H9 (cell line): ENCODE data around the gene MYF6. TPM values are rescaled to one million over a fixed set of nuclear protein-coding genes. Genes with fewer than 3 reads are reported as not detected.

ENCODE experiments used
- DNase-seq: peaks from one replicate; pipeline ENCODE4 v3.0.0-alpha.2; 2017
- H2AFZ ChIP-seq: one replicate; pipeline ENCODE4 v1.6.1; 2013; ENCODE audit warnings: mild to moderate bottlenecking, low read length, control low read depth, moderate library complexity
- H2AK5ac ChIP-seq: 2 replicates; pipeline ENCODE4 v1.6.1; 2013; ENCODE audit warnings: low read length, control low read depth, mixed read lengths; ENCODE audit not compliant: insufficient read length
- H2BK120ac ChIP-seq: one replicate; pipeline ENCODE4 v1.6.1; 2013; ENCODE audit warnings: low read depth, mild to moderate bottlenecking, low read length, control low read depth, inconsistent platforms; ENCODE audit not compliant: poor library complexity, severe bottlenecking
- H2BK12ac ChIP-seq: 2 replicates; pipeline ENCODE4 v1.6.1; 2013; ENCODE audit warnings: low read length, control low read depth, mixed read lengths, low read depth; ENCODE audit not compliant: insufficient read length
- H2BK15ac ChIP-seq: 2 replicates; pipeline ENCODE4 v1.6.1; 2013; ENCODE audit warnings: low read depth, low read length, control low read depth
- H2BK20ac ChIP-seq: one replicate; pipeline ENCODE4 v1.6.1; 2013; ENCODE audit warnings: low read depth, mild to moderate bottlenecking, low read length, control low read depth, inconsistent platforms; ENCODE audit not compliant: poor library complexity, severe bottlenecking
- H2BK5ac ChIP-seq: 2 replicates; pipeline ENCODE4 v1.6.1; 2013; ENCODE audit warnings: low read length, control low read depth, mixed read lengths; ENCODE audit not compliant: insufficient read length
- H3K14ac ChIP-seq: 2 replicates; pipeline ENCODE4 v1.6.1; 2013; ENCODE audit warnings: low read length, control low read depth; ENCODE audit not compliant: insufficient read depth
- H3K18ac ChIP-seq: 2 replicates; pipeline ENCODE4 v1.6.1; 2013; ENCODE audit warnings: low read depth, mild to moderate bottlenecking, mixed read lengths, low read length, control low read depth; ENCODE audit not compliant: insufficient read length
- H3K23ac ChIP-seq: 2 replicates; pipeline ENCODE4 v1.6.1; 2013; ENCODE audit warnings: low read length, control low read depth, mixed read lengths, low read depth; ENCODE audit not compliant: insufficient read length
- H3K23me2 ChIP-seq: 2 replicates; pipeline ENCODE4 v1.6.1; 2013; ENCODE audit warnings: low read depth, mild to moderate bottlenecking, mixed read lengths, low read length, control low read depth; ENCODE audit not compliant: insufficient read length, poor library complexity, severe bottlenecking
- H3K27ac ChIP-seq: 2 replicates; pipeline ENCODE4 v1.5.1; 2013; ENCODE audit warnings: low read length, control low read depth, mixed read lengths, low read depth; ENCODE audit not compliant: insufficient read length
- H3K27me3 ChIP-seq: 2 replicates; pipeline ENCODE4 v1.6.1; 2013; ENCODE audit warnings: low read length, control low read depth, inconsistent platforms; ENCODE audit not compliant: insufficient read depth
- H3K4ac ChIP-seq: 2 replicates; pipeline ENCODE4 v1.6.1; 2013; ENCODE audit warnings: low read depth, mild to moderate bottlenecking, control low read depth, inconsistent platforms, low read length, moderate library complexity
- H3K4me1 ChIP-seq: 2 replicates; pipeline ENCODE4 v1.6.1; 2013; ENCODE audit warnings: low read length, control low read depth, inconsistent platforms; ENCODE audit not compliant: insufficient read depth
- H3K4me2 ChIP-seq: 2 replicates; pipeline ENCODE4 v1.6.1; 2013; ENCODE audit warnings: low read length, control low read depth, mixed read lengths; ENCODE audit not compliant: insufficient read length, insufficient read depth
- H3K56ac ChIP-seq: 2 replicates; pipeline ENCODE4 v1.6.1; 2013; ENCODE audit warnings: low read depth, mild to moderate bottlenecking, mixed read lengths, low read length, control low read depth; ENCODE audit not compliant: insufficient read length
- H3K79me1 ChIP-seq: 2 replicates; pipeline ENCODE4 v1.6.1; 2013; ENCODE audit warnings: low read depth, mild to moderate bottlenecking, moderate library complexity, low read length, control low read depth, inconsistent platforms; ENCODE audit not compliant: insufficient read depth, poor library complexity, severe bottlenecking
- H3K79me2 ChIP-seq: 2 replicates; pipeline ENCODE4 v1.6.1; 2013; ENCODE audit warnings: low read length, control low read depth, inconsistent platforms; ENCODE audit not compliant: insufficient read depth
- H3K9ac ChIP-seq: 2 replicates; pipeline ENCODE4 v1.6.1; 2013; ENCODE audit warnings: low read length, control low read depth, mixed read lengths; ENCODE audit not compliant: insufficient read length; ENCODE audit errors: extremely low read depth
- H3K9me3 ChIP-seq: one replicate; pipeline ENCODE4 v1.6.1; 2013; ENCODE audit warnings: low read depth, low read length, inconsistent platforms; ENCODE audit not compliant: control insufficient read depth
- H3T11ph ChIP-seq: one replicate; pipeline ENCODE4 v1.6.1; 2013; ENCODE audit warnings: mild to moderate bottlenecking, low read length, control low read depth, inconsistent platforms
- H4K20me1 ChIP-seq: one replicate; pipeline ENCODE4 v1.6.1; 2013; ENCODE audit not compliant: control insufficient read depth, insufficient read length, insufficient read depth
- H4K5ac ChIP-seq: 2 replicates; pipeline ENCODE4 v1.6.1; 2013; ENCODE audit warnings: low read depth, mild to moderate bottlenecking, mixed read lengths, low read length, control low read depth; ENCODE audit not compliant: insufficient read length
- H4K8ac ChIP-seq: replicated peaks from 2 replicates; pipeline ENCODE4 v1.6.1; 2013; ENCODE audit warnings: low read length, control low read depth, mixed read lengths, low read depth; ENCODE audit not compliant: insufficient read length
- H4K91ac ChIP-seq: 2 replicates; pipeline ENCODE4 v1.6.1; 2013; ENCODE audit warnings: low read depth, mild to moderate bottlenecking, moderate library complexity, mixed read lengths, low read length, control low read depth; ENCODE audit not compliant: insufficient read length
- H3K27ac Mint-ChIP-seq, 3 experiments: 2 replicates in 2 of 3; 3 replicates in 1 of 3; pipeline ENCODE4 v1.8.0; 2020 to 2021; ENCODE audit warnings: mixed read lengths in 3 of 3, mild to moderate bottlenecking in 1 of 3, moderate library complexity in 1 of 3
- H3K27me3 Mint-ChIP-seq: 2 replicates; pipeline ENCODE4 v1.8.0; 2021; ENCODE audit warnings: low read depth, mild to moderate bottlenecking, moderate library complexity, mixed read lengths
- H3K36me3 Mint-ChIP-seq, 3 experiments: 2 replicates in 2 of 3; 3 replicates in 1 of 3; pipeline ENCODE4 v1.8.0; 2020 to 2021; ENCODE audit warnings: low read depth in 3 of 3, mixed read lengths in 3 of 3; ENCODE audit not compliant: insufficient read depth in 1 of 3
- H3K4me1 Mint-ChIP-seq, 2 experiments: 2 replicates each; pipeline ENCODE4 v1.8.0; 2020; ENCODE audit warnings: mixed read lengths in 2 of 2
- H3K4me3 Mint-ChIP-seq, 2 experiments: 2 replicates in 1 of 2; 3 replicates in 1 of 2; pipeline ENCODE4 v1.8.0; 2020 to 2021; ENCODE audit warnings: mild to moderate bottlenecking in 2 of 2, mixed read lengths in 2 of 2, moderate library complexity in 1 of 2
- H3K9me3 Mint-ChIP-seq, 2 experiments: 2 replicates in 1 of 2; 3 replicates in 1 of 2; pipeline ENCODE4 v1.8.0; 2020; ENCODE audit warnings: mild to moderate bottlenecking in 2 of 2, mixed read lengths in 2 of 2, moderate library complexity in 1 of 2
- CTCF ChIP-seq: fragments of 200-600 bp; sonication (generic); conservative IDR thresholded peaks from 3 replicates; pipeline ENCODE4 v1.8.0; 2021; ENCODE audit warnings: antibody characterized with exemption, mild to moderate bottlenecking
- total RNA-seq: library from RNA; stranded (reverse); gene quantifications from 2 replicates; pipeline ENCODE4 v1.2.1, GENCODE V29; 2021

MYF6 gene
- total RNA-seq, 1 experiment from 2014 or later, result not detected

DNA sequence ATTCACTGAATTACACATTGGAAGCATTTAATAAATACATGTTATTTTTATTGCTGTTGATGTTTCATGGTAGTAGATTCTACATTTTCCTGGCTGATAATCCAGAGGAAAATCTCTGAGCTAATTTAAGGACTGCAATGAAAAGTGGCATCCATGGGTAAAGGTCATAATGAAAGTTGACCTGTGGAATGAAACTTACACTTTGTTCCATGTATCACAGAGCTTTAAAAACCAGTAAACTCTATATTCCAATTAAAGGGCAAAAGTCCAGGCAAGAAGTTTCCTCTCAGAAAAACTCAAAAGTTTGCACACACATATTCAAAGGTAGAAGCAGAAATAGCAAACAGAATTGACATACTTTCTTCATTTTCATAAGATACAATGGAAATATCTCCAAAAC is 44.8 kb upstream of the MYF6 start:
- no peak overlapping the region for H2AFZ ChIP-seq
- H2BK120ac ChIP-seq, result no peak overlapping the region
- Mint-ChIP-seq H3K4me3 (no peak overlapping the region), H3K9me3 (no peaks in the 10 kb centered on the region), H3K4me1 (no peaks in the 10 kb centered on the region), H3K27ac (no peak overlapping the region), H3K36me3 (no peaks in the 10 kb centered on the region), H3K27me3 (peaks cover 1% of the 10 kb centered on the region; the same call in 1 of the 2 replicates)
- H3K23me2 ChIP-seq, result no peaks in the 10 kb centered on the region
- no peak overlapping the region for H2BK15ac ChIP-seq
- H2BK20ac ChIP-seq, result no peak overlapping the region
- H3K4me2 ChIP-seq, result no peak overlapping the region
- no peaks in the 10 kb centered on the region for H3K79me2 ChIP-seq
- no peak overlapping the region for H3K23ac ChIP-seq
- no peak overlapping the region for H2AK5ac ChIP-seq
- H3K9me3 ChIP-seq, result no peaks in the 10 kb centered on the region
- no peaks in the 10 kb centered on the region for H3K4me1 ChIP-seq
- H4K5ac ChIP-seq, result no peak overlapping the region
- H3K4ac ChIP-seq, result no peak overlapping the region
- no peak overlapping the region for H3K14ac ChIP-seq
- H2BK5ac ChIP-seq, result no peak overlapping the region
- no peak overlapping the region for H4K91ac ChIP-seq
- no peak overlapping the region for H3T11ph ChIP-seq
- no peak overlapping the region for H3K9ac ChIP-seq
- H4K8ac ChIP-seq, result no peak overlapping the region
- H4K20me1 ChIP-seq, result no peaks in the 10 kb centered on the region
- DNase-seq, result no peak
- no peak overlapping the region for H3K27ac ChIP-seq
- no peaks in the 10 kb centered on the region for H3K27me3 ChIP-seq
- TF ChIP-seq CTCF, result no peak
- H2BK12ac ChIP-seq, result no peak overlapping the region
- H3K56ac ChIP-seq, result no peak overlapping the region
- no peaks in the 10 kb centered on the region for H3K79me1 ChIP-seq
- H3K18ac ChIP-seq, result no peak overlapping the region
